ENCODE results near the gene FRMD4A. TPM values are rescaled to one million over a fixed set of nuclear protein-coding genes. Genes with fewer than 3 reads are reported as not detected.

The FRMD4A gene
- total RNA-seq, 2 experiments from 2014 or later = 0.82 to 0.94 TPM

- no peaks in the 10 kb centered on the region for H3K4me1 Mint-ChIP-seq (ENCODE audit: low read depth)
Measured at GRCh38 chr10:13987446-13987845, 343.3 kb downstream of the FRMD4A start.

GRCh38 chr10:13984647-13985155 lies 346.0 kb downstream of the FRMD4A start:
- ChIA-PET CTCF (no interaction called here), POLR2A (no interaction called here)
- DNase-seq (no peak), ATAC-seq (no peak)
- Mint-ChIP-seq H3K9me3 (ENCODE audit: insufficient read depth) (no peaks in the 10 kb centered on the region), H3K4me1 (ENCODE audit: low read depth) (no peaks in the 10 kb centered on the region), H3K4me3 (no peak overlapping the region), H3K27me3 (ENCODE audit: low read depth) (no peaks in the 10 kb centered on the region), H3K27ac (no peak overlapping the region), H3K36me3 (ENCODE audit: low read depth) (no peaks in the 10 kb centered on the region)

More at GRCh38 chr10:13987446-13987845, 343.3 kb downstream of the FRMD4A start:
- Mint-ChIP-seq H3K9me3 (ENCODE audit: insufficient read depth) (no peaks in the 10 kb centered on the region), H3K4me3 (no peak overlapping the region), H3K27ac (no peak overlapping the region), H3K36me3 (ENCODE audit: low read depth) (no peaks in the 10 kb centered on the region), H3K27me3 (ENCODE audit: low read depth) (no peaks in the 10 kb centered on the region)
- no peak for ATAC-seq
- ChIA-PET POLR2A (no interaction called here), CTCF (no interaction called here)
- DNase-seq = no peak

DNA sequence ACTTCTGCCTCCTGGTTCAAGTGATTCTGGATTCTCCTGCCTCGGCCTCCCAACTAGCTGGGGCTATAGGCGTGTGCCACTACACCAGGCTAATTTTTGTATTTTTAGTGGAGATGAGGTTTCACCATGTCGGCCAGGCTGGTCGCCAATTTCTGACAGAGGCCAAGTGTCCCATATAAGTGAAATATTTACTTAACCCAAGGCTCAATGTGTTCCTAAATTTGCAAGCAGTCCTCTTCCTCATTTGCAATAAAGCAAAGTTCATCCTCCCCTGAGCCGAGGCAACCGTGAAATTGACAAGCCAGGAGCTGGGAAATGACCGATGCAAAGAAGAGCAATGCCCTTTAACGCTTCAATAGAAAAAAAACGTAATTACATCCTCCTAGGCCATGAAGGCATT lies 347.7 kb downstream of the FRMD4A start:
- Mint-ChIP-seq H3K36me3 (ENCODE audit: low read depth) (no peaks in the 10 kb centered on the region), H3K27me3 (ENCODE audit: low read depth) (no peaks in the 10 kb centered on the region), H3K27ac (no peak overlapping the region), H3K9me3 (ENCODE audit: insufficient read depth) (no peaks in the 10 kb centered on the region), H3K4me1 (ENCODE audit: low read depth) (no peaks in the 10 kb centered on the region), H3K4me3 (no peak overlapping the region)
- DNase-seq (no peak), ATAC-seq (no peak)
- ChIA-PET CTCF (no interaction called here), POLR2A (no interaction called here)

DNA sequence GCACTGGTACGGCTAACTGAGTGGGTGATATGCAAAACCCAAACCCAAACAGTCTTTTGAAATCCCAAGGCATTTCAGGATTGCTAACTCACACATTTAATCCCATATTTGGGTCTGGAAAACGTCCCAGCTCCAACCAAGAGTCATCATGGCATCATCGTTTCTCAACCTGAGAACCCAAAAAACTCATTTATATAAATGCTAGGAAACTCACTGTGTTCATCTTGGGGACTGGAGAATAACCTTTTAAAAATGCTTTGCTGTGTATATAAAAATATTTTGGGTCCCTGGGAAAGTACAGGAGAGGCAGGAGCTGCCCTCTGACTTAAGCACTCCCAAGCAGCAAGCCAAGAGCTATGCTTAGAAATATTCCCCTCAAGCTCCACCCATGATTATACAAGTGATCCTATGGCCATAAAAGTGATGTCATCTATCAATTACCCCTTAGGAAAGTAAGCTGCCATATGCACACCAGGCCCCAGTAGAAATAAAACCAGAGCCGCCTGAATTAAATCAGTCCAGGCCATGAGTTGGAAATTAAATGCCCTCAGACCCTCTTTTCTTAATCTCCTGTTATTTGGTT lies 352.1 kb downstream of the FRMD4A start:
- Mint-ChIP-seq H3K27me3 (ENCODE audit: low read depth) (no peaks in the 10 kb centered on the region), H3K27ac (no peak overlapping the region), H3K9me3 (ENCODE audit: insufficient read depth) (no peaks in the 10 kb centered on the region), H3K4me3 (no peak overlapping the region), H3K36me3 (ENCODE audit: low read depth) (no peaks in the 10 kb centered on the region), H3K4me1 (ENCODE audit: low read depth) (no peaks in the 10 kb centered on the region)
- POLR2A ChIA-PET = no interaction called here
- ATAC-seq = no peak
- DNase-seq = no peak
- CTCF ChIA-PET = no interaction called here

- Mint-ChIP-seq H3K27ac (no peak overlapping the region), H3K36me3 (ENCODE audit: low read depth) (no peaks in the 10 kb centered on the region), H3K4me1 (ENCODE audit: low read depth) (no peaks in the 10 kb centered on the region), H3K9me3 (ENCODE audit: insufficient read depth) (no peaks in the 10 kb centered on the region), H3K27me3 (ENCODE audit: low read depth) (no peaks in the 10 kb centered on the region), H3K4me3 (no peak overlapping the region)
- DNase-seq (no peak), ATAC-seq (no peak)
- POLR2A ChIA-PET = no interaction called here
- CTCF ChIA-PET = no interaction called here
Measured at GRCh38 chr10:13977861-13978532, 352.7 kb downstream of the FRMD4A start.

GRCh38 chr10:13973742-13974141 lies 357.0 kb downstream of the FRMD4A start:
- Mint-ChIP-seq H3K27ac (no peak overlapping the region), H3K9me3 (ENCODE audit: insufficient read depth) (no peaks in the 10 kb centered on the region), H3K4me3 (no peak overlapping the region), H3K4me1 (ENCODE audit: low read depth) (no peaks in the 10 kb centered on the region), H3K27me3 (ENCODE audit: low read depth) (peaks cover 2% of the 10 kb centered on the region), H3K36me3 (ENCODE audit: low read depth) (no peaks in the 10 kb centered on the region)
- ATAC-seq (no peak), DNase-seq (no peak)
- ChIA-PET CTCF (no interaction called here), POLR2A (no interaction called here)

GRCh38 chr10:13972609-13973008 lies 358.1 kb downstream of the FRMD4A start:
- ATAC-seq (no peak), DNase-seq (no peak)
- POLR2A ChIA-PET = no interaction called here
- H3K4me3 Mint-ChIP-seq = no peak overlapping the region
- CTCF ChIA-PET = no interaction called here
- H3K27me3 Mint-ChIP-seq (ENCODE audit: low read depth) = peaks cover 2% of the 10 kb centered on the region
- no peaks in the 10 kb centered on the region for H3K36me3 Mint-ChIP-seq (ENCODE audit: low read depth)
- no peak overlapping the region for H3K27ac Mint-ChIP-seq
- no peaks in the 10 kb centered on the region for H3K9me3 Mint-ChIP-seq (ENCODE audit: insufficient read depth)
- H3K4me1 Mint-ChIP-seq (ENCODE audit: low read depth) = no peaks in the 10 kb centered on the region

DNA sequence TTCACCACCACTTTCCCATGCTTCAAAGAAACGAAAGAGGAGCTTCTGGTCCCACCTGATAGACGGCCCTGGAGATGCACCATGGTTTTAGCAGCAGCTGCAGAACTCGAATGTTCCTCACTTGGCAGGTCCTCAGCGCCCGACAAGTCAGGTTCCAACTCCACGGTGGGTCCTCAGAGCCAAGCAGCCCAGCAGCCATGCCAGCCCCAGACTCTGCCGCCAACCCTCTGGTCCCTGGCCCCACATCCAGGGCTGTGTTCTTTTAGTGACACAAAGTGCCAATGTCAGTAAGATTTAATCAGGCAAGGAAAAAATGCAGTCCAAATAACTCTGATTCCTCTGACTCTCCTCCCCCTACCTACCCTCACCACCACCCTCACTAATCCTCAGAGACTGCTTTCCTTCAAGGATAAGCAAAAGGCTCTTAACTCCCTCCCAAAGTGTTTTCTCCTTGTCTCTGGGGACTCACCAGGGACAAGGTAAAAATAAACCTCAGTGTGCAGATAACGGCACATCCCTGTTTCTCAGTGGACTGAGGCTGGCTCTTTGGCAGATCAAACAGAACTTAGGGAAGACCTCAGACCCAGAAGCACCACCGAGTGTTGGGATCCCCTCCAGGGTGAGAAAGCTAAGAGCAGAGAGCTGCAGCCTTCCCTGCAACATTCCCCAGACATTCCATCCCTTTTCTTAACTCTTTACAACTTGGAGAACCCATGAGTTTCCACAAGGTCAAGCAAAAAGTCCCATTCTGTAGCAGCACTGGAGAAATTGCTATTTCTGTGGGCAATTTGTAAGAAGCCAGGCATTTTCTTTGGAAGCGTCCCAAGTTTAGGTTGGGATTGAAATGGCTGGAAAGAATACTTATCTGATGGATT lies 358.9 kb downstream of the FRMD4A start:
- no peak overlapping the region for H3K27ac Mint-ChIP-seq
- ChIA-PET POLR2A (no interaction called here), CTCF (no interaction called here)

GRCh38 chr10:13970957-13971353 lies 359.8 kb downstream of the FRMD4A start:
- CTCF ChIA-PET = no interaction called here
- POLR2A ChIA-PET = no interaction called here
- DNase-seq = no peak
- no peaks in the 10 kb centered on the region for H3K4me1 Mint-ChIP-seq (ENCODE audit: low read depth)
- no peak overlapping the region for H3K4me3 Mint-ChIP-seq
- H3K27me3 Mint-ChIP-seq (ENCODE audit: low read depth) = peaks cover 2% of the 10 kb centered on the region
- no peak overlapping the region for H3K27ac Mint-ChIP-seq
- no peaks in the 10 kb centered on the region for H3K36me3 Mint-ChIP-seq (ENCODE audit: low read depth)
- no peak for ATAC-seq
- H3K9me3 Mint-ChIP-seq (ENCODE audit: insufficient read depth) = no peaks in the 10 kb centered on the region

More for the DNA sequence above, 358.9 kb downstream of the FRMD4A start:
- Mint-ChIP-seq H3K4me1 (ENCODE audit: low read depth) (no peaks in the 10 kb centered on the region), H3K4me3 (no peak overlapping the region), H3K36me3 (ENCODE audit: low read depth) (no peaks in the 10 kb centered on the region), H3K27me3 (ENCODE audit: low read depth) (peaks cover 2% of the 10 kb centered on the region), H3K9me3 (ENCODE audit: insufficient read depth) (no peaks in the 10 kb centered on the region)
- ATAC-seq (no peak), DNase-seq (no peak)

DNA sequence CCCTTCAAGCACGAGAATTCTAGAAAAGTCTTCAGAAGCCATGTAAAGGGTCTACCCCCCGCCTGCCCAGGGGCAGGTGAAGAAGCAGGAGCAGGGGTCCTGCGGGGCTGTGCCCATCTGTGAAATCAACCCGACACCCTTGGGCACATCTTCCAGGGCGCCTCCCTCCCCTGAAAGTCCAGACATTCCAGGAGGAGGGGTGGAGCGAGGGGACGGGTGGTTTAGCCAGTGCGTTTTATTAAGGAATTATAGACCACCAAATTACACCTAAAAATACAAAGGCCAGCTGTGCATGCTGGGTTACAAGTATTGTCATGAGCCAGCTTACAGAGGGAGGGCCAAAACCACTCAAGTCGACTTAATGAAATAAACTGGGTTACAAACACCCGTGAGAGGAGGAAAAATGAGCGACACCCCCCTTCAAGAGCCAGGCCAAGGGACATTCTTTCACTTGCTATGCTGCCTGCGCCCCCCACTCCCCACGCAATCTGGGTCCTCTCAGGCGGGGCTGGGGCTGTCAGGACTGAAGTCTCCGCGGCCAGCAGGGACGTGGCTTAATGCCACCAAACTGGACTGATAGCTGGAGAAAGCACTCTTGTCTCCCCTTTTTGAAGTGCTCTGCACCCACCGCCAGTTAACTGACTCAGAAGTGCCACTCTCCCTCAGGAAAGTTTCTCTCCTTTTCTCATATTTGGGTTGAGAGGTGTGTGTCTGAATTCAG lies 360.3 kb downstream of the FRMD4A start:
- Mint-ChIP-seq H3K4me1 (ENCODE audit: low read depth) (no peaks in the 10 kb centered on the region), H3K9me3 (ENCODE audit: insufficient read depth) (no peaks in the 10 kb centered on the region), H3K27ac (no peak overlapping the region), H3K36me3 (ENCODE audit: low read depth) (no peaks in the 10 kb centered on the region), H3K4me3 (no peak overlapping the region), H3K27me3 (ENCODE audit: low read depth) (peaks cover 2% of the 10 kb centered on the region)
- CTCF ChIA-PET = interaction anchor here (1.0 kb wide), 1 partner anchor 413 kb away, joined by 3 read pairs; no protein-coding TSS in a partner anchor
- ATAC-seq (no peak), DNase-seq (no peak)
- POLR2A ChIA-PET = no interaction called here

DNA sequence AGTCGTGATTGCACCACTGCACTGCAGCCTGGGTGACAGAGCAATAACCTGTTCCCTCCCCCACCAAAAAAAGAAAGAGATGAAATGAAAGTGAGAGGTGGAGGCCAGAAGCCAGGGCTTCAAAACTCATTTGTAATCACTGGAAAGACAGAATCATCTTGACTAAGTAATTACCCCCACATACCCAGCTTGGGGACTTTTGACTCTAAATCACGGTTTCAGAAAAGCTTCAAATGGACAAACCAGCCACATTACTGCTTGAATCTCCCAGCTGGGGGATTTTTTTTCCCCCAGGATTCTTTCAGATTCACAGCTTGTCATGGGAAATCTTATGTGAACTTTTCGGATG lies 361.0 kb downstream of the FRMD4A start:
- POLR2A ChIA-PET = no interaction called here
- ATAC-seq (no peak), DNase-seq (no peak)
- Mint-ChIP-seq H3K9me3 (ENCODE audit: insufficient read depth) (no peaks in the 10 kb centered on the region), H3K27me3 (ENCODE audit: low read depth) (peaks cover 2% of the 10 kb centered on the region), H3K27ac (no peak overlapping the region), H3K4me3 (no peak overlapping the region), H3K36me3 (ENCODE audit: low read depth) (no peaks in the 10 kb centered on the region), H3K4me1 (ENCODE audit: low read depth) (no peaks in the 10 kb centered on the region)
- CTCF ChIA-PET = interaction anchor here (1.0 kb wide), 1 partner anchor 412 kb away, joined by 3 read pairs; no protein-coding TSS in a partner anchor

Measured in activated CD8-positive, alpha-beta T cell treated with anti-CD3 and anti-CD28 coated beads, Interleukin-2, amount 10 ng/mL, durations not matched to agents 7 days and 5 days (primary cell).